Thoracic aorta (tissue), 2 donors: Measurements from ENCODE around the gene RIF1. TPM values are rescaled to one million over a fixed set of nuclear protein-coding genes. Genes with fewer than 3 reads are reported as not detected.
A peak's percentile ranks its signal among the peaks of the same experiment; 100 is the strongest.

Experiments used
- ATAC-seq: fragments of 150-250 bp; one replicate; pipeline ENCODE4 v1.8.0; 2017; ENCODE audit warnings: low read depth; ENCODE audit not compliant: insufficient number of reproducible peaks, low FRiP score
- DNase-seq: peaks from one replicate; pipeline ENCODE4 v3.0.0-alpha.2; 2020; ENCODE audit warnings: low spot score
- H3K27ac ChIP-seq, 2 donors: fragments of 200-600 bp; sonication (generic); 1 replicate in 1 of 2; 2 replicates in 1 of 2; pipeline ENCODE4 v1.5.1; 2016; ENCODE audit warnings: mild to moderate bottlenecking in 2 of 2, moderate library complexity in 2 of 2
- H3K27me3 ChIP-seq: fragments of 200-600 bp; sonication (generic); replicated peaks from 2 replicates; pipeline ENCODE4 v1.6.0; 2016; ENCODE audit warnings: mild to moderate bottlenecking; ENCODE audit not compliant: insufficient read depth
- H3K36me3 ChIP-seq: fragments of 200-600 bp; sonication (generic); one replicate; pipeline ENCODE4 v1.5.1; 2016
- H3K4me1 ChIP-seq, 2 donors: fragments of 200-600 bp; sonication (generic); 1 replicate in 1 of 2; 2 replicates in 1 of 2; pipeline versions ENCODE4 v1.5.1 to v1.6.0; 2016; ENCODE audit warnings: low read depth in 2 of 2, mild to moderate bottlenecking in 1 of 2; ENCODE audit not compliant: control insufficient read depth in 1 of 2
- H3K4me3 ChIP-seq: fragments of 200-600 bp; sonication (generic); 2 replicates; pipeline ENCODE4 v1.5.1; 2016; ENCODE audit warnings: mild to moderate bottlenecking
- H3K9me3 ChIP-seq: fragments of 200-600 bp; sonication (generic); 2 replicates; pipeline ENCODE4 v1.5.1; 2016
- CTCF ChIP-seq: fragments of 200-600 bp; sonication (generic); IDR thresholded peaks from one replicate; pipeline ENCODE4 v1.5.1; 2019; ENCODE audit warnings: antibody characterized with exemption
- total RNA-seq, 2 donors: library from RNA; depleted of rRNA; stranded (reverse); fragments of >200 nt; gene quantifications; one replicate each; pipeline versions ENCODE4 v1.1.0 to v1.2.3, GENCODE V29; 2016

Gene RIF1
- total RNA-seq, 2 donors from 2014 or later = 45.4 to 48.2 TPM

DNA sequence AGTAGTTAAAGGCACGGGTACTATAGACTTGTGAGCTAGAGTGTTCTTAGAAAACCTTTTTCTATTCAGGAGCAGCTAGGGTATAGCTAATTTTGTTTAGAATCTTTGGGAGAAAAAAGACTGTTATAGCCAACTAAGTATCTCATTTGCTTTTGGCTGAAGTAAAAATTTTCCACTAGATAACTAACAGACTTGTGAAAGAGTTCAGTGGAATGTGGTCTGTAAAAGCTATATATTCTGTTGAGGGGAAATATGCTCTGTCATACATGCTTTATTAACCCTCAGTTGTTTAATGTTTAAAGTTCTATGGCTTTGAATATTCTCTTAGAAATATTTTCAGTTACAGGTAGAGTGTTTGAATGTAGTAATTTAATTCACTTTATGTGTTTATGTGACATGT is 49.7 kb downstream of the RIF1 start:
- ATAC-seq (no peak), DNase-seq (no peak)
- Histone ChIP-seq H3K36me3 (peaks cover 32% of the 10 kb centered on the region), H3K27ac (peak overlapping the region in 1 of 2 donors; percentile 46), H3K4me3 (no peak overlapping the region), H3K4me1 (peaks cover 13 to 14% of the 10 kb centered on the region in 2 donors), H3K9me3 (no peaks in the 10 kb centered on the region), H3K27me3 (no peaks in the 10 kb centered on the region)
- TF ChIP-seq CTCF = no peak

DNA sequence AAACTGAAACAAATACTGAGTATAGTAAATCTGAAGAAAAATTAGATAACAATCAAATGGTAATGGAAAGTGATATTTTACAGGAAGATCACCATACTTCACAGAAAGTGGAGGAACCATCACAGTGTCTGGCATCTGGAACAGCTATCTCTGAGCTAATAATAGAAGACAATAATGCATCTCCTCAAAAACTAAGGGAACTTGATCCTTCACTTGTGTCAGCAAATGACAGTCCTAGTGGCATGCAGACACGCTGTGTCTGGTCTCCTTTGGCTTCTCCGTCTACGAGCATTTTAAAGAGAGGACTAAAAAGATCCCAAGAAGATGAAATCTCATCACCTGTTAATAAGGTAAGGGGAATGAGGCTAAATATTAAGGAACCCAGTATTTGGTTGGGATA is 56.1 kb downstream of the RIF1 start:
- no peak overlapping the region for H3K27ac ChIP-seq
- no peaks in the 10 kb centered on the region for H3K4me1 ChIP-seq
- H3K36me3 ChIP-seq = peaks cover 47% of the 10 kb centered on the region
- no peaks in the 10 kb centered on the region for H3K9me3 ChIP-seq
- TF ChIP-seq CTCF = no peak
- DNase-seq = no peak
- no peak overlapping the region for H3K4me3 ChIP-seq
- H3K27me3 ChIP-seq = no peaks in the 10 kb centered on the region
- no peak for ATAC-seq

DNA sequence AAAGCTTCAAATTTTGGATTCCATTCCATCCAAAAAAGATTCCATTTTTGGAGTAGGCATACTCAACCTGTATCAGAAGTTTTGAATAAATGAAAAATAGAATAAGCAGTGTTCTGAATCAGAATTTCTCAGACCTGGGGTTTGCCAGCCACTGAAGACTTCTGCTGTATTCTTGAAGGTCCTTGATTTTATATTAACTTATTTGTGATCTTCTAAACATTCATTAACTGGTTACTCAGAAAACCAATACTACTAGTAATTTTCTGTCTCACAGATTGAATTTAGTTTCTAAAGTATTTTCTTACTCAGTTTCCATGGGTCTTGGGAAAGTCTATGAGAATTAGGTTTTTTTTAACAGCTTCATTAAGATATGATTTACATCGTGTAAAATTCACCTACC is 60.9 kb downstream of the RIF1 start:
- H3K9me3 ChIP-seq = no peaks in the 10 kb centered on the region
- DNase-seq (no peak), ATAC-seq (no peak)
- TF ChIP-seq CTCF = no peak
- no peaks in the 10 kb centered on the region for H3K4me1 ChIP-seq
- H3K27ac ChIP-seq = no peak overlapping the region
- H3K27me3 ChIP-seq = no peaks in the 10 kb centered on the region
- H3K36me3 ChIP-seq = peaks cover 27% of the 10 kb centered on the region
- no peak overlapping the region for H3K4me3 ChIP-seq

- H3K9me3 ChIP-seq = no peaks in the 10 kb centered on the region
- DNase-seq (no peak), ATAC-seq (no peak)
- H3K36me3 ChIP-seq = peaks cover 22% of the 10 kb centered on the region
- TF ChIP-seq CTCF = no peak
- no peaks in the 10 kb centered on the region for H3K4me1 ChIP-seq
- H3K27ac ChIP-seq = no peak overlapping the region
- H3K27me3 ChIP-seq = no peaks in the 10 kb centered on the region
- no peak overlapping the region for H3K4me3 ChIP-seq
Observed at GRCh38 chr2:151472966-151473365, 63.3 kb downstream of the RIF1 start.

DNA sequence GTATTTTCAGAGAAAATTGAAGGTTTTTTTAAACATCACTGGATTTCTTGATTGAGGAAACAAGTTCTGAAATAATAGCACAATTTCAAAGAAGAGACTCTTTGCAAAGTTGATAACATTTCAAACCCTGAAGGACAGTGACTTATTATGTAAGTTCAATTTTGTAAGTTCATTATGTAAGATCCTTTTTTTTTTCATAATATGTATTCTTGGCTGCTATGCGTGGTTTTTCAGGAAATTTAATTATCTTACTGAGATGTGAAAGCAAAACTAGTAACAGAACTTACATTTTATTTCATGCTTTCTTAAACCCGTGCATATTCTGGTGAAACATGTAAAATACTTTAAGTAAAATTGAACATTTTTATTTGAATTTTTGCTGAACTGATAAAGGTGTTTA is 65.4 kb downstream of the RIF1 start:
- H3K4me3 ChIP-seq = no peak overlapping the region
- H3K27me3 ChIP-seq = no peaks in the 10 kb centered on the region
- TF ChIP-seq CTCF = no peak
- DNase-seq = no peak
- no peaks in the 10 kb centered on the region for H3K4me1 ChIP-seq
- no peaks in the 10 kb centered on the region for H3K9me3 ChIP-seq
- H3K27ac ChIP-seq = no peak overlapping the region
- no peak for ATAC-seq
- peaks cover 13% of the 10 kb centered on the region for H3K36me3 ChIP-seq
